ENCODE measurements around the gene CXCL10.

GRCh38 chr4:75976177-75976576 lies 47.1 kb downstream of the CXCL10 start:
- TF ChIP-seq CTCF (IDR thresholded peaks at IDR 0.05 in 8 of 11, conservative IDR thresholded peaks at IDR 0.05 in 3 of 11) (no peak), POLR2A (IDR thresholded peaks at IDR 0.05) (no peak), POLR2AphosphoS5 (IDR thresholded peaks at IDR 0.05) (no peak)

All from spleen (tissue), 7 donors.